Measurements from ENCODE around the gene S100A7. TPM values are rescaled to one million over a fixed set of nuclear protein-coding genes. Genes with fewer than 3 reads are reported as not detected.

The S100A7 gene
- total and polyA plus RNA-seq, 2 of the 8 experiments (the other 6 are each of a cell fraction or from before 2014, with no cell fraction given), result not detected

GRCh38 chr1:153507926-153508583 is 47.6 kb upstream of the S100A7 start:
- no peaks in the 10 kb centered on the region for H4K20me1 ChIP-seq (replicated peaks in 1 of 2; ENCODE audit: control insufficient read depth in 1 of 2, insufficient read depth in 2 of 2, low read length in 2 of 2)
- no peaks in the 10 kb centered on the region for H3K36me3 ChIP-seq (ENCODE audit: control insufficient read depth in 2 of 4, insufficient read depth in 4 of 4, low read length in 3 of 4)
- CTCF ChIA-PET (ENCODE audit: partially characterized antibody), result interaction anchor here (0.9 to 5.3 kb wide), 19 partner anchors 7 to 155 kb away, joined by 3 to 86 read pairs (median 5); partner anchors contain the start of genes S100A1, S100A13 and S100A14
- H2AK5ac ChIP-seq (ENCODE audit: low read depth, low read length), result no peak overlapping the region
- no peak overlapping the region for H3K23ac ChIP-seq (ENCODE audit: insufficient read length)
- H4K5ac ChIP-seq (ENCODE audit: insufficient read length, low read depth, low read length), result no peak overlapping the region
- peaks cover 0 to 2% (median 0%) of the 10 kb centered on the region in 4 experiments; a peak in 3 of 7 replicates for H3K4me1 ChIP-seq (replicated peaks in 1 of 4; ENCODE audit: control insufficient read depth in 3 of 4, insufficient read depth in 4 of 4, low read length in 3 of 4)
- H3K27me3 ChIP-seq (replicated peaks in 1 of 4; ENCODE audit: control insufficient read depth in 3 of 4, extremely low read depth in 1 of 4, insufficient read depth in 3 of 4, low read length in 3 of 4), result no peaks in the 10 kb centered on the region; a peak in 2 of 7 replicates
- no peak overlapping the region for H3K56ac ChIP-seq (replicated peaks; ENCODE audit: insufficient read length, low read depth, low read length)
- no peak overlapping the region for H4K8ac ChIP-seq (ENCODE audit: extremely low read depth, insufficient read depth, low read length)
- H2AFZ ChIP-seq (ENCODE audit: low read length), result no peak overlapping the region
- no peak overlapping the region for H2BK15ac ChIP-seq (ENCODE audit: low read length)
- H2BK20ac ChIP-seq (ENCODE audit: low read length), result no peak overlapping the region
- H2BK120ac ChIP-seq (replicated peaks; ENCODE audit: low read depth, low read length), result no peak overlapping the region
- no peak overlapping the region for H3K4ac ChIP-seq (replicated peaks; ENCODE audit: insufficient read length, low read depth, low read length)
- H2BK5ac ChIP-seq (ENCODE audit: low read depth, low read length), result no peak overlapping the region
- no peaks in the 10 kb centered on the region for H3K23me2 ChIP-seq (ENCODE audit: low read depth, low read length)
- no peak overlapping the region for H4K91ac ChIP-seq (replicated peaks; ENCODE audit: insufficient read length, low read length)
- WGBS, 2 experiments (ENCODE audit: extremely low coverage in 1 of 2, insufficient coverage in 1 of 2, insufficient read length in 1 of 2, insufficient replicate concordance in 2 of 2, low coverage in 1 of 2, low lambda C conversion rate in 2 of 2, missing lambda C conversion rate in 1 of 2), result 86% methylated on average over 9 of the region's 11 CpGs; no CpG with 5 or more reads in 1 of the 2 experiments
- no peak overlapping the region for H3K18ac ChIP-seq (ENCODE audit: extremely low read depth, low read length)
- no peak for TF ChIP-seq EP300 (IDR thresholded peaks at IDR 0.05; ENCODE audit: borderline replicate concordance in 1 of 2, low read depth in 2 of 2, low read length in 2 of 2)
- no peaks in the 10 kb centered on the region for H3K9me3 ChIP-seq (ENCODE audit: insufficient read depth in 2 of 2, low read depth in 1 of 2, low read length in 1 of 2)
- H3K4me2 ChIP-seq (ENCODE audit: insufficient read depth in 1 of 2, low read depth in 2 of 2, low read length in 2 of 2), result no peak overlapping the region
- no peak overlapping the region for H3K4me3 ChIP-seq (ENCODE audit: extremely low read depth in 1 of 4, insufficient read depth in 2 of 4, low read depth in 3 of 4, low read length in 4 of 4)
- H2BK12ac ChIP-seq (ENCODE audit: low read depth, low read length), result no peak overlapping the region
- no peak for FAIRE-seq
- no peaks in the 10 kb centered on the region for H3K79me1 ChIP-seq (ENCODE audit: low read depth, low read length)
- H3K9ac ChIP-seq (replicated peaks in 1 of 4; ENCODE audit: extremely low read depth in 1 of 4, low read depth in 3 of 4, low read length in 3 of 4), result no peak overlapping the region
- POLR2A ChIA-PET (ENCODE audit: partially characterized antibody), result interaction anchor here (1.7 kb wide), 1 partner anchor 126 kb away, joined by 4 read pairs; the partner anchor contains the start of gene CHTOP
- no peak overlapping the region for H3K14ac ChIP-seq (ENCODE audit: insufficient read length)
- DNase-seq (ENCODE audit: low read depth in 1 of 2, low spot score in 2 of 2), result no peak
- H3K27ac ChIP-seq (ENCODE audit: low read depth, low read length), result no peak overlapping the region
- H3K79me2 ChIP-seq (ENCODE audit: control insufficient read depth in 1 of 2, insufficient read depth in 2 of 2, low read length in 2 of 2), result no peaks in the 10 kb centered on the region

Measured in H1 (cell line).